Brain microvascular endothelial cell (primary cell): ENCODE data around the gene USP35.

Experiments used
- DNase-seq: peaks from one replicate; pipeline ENCODE4 v3.0.0-alpha.2; 2020
- H3K27ac ChIP-seq: fragments of 250-450 bp; sonication (Bioruptor Pico); 2 replicates; pipeline ENCODE4 v1.5.1; 2020; ENCODE audit warnings: mild to moderate bottlenecking, moderate library complexity
- H3K27me3 ChIP-seq: fragments of 250-450 bp; sonication (Bioruptor Pico); replicated peaks from 2 replicates; pipeline ENCODE4 v1.5.1; 2020; ENCODE audit warnings: mild to moderate bottlenecking
- H3K36me3 ChIP-seq: fragments of 250-450 bp; sonication (Bioruptor Pico); replicated peaks from 2 replicates; pipeline ENCODE4 v1.5.1; 2020; ENCODE audit warnings: mild to moderate bottlenecking
- H3K4me3 ChIP-seq: 2 replicates; pipeline ENCODE4 v1.5.1; 2011; ENCODE audit warnings: low read depth, mild to moderate bottlenecking, control low read depth, low read length, moderate library complexity
- CTCF ChIP-seq: IDR thresholded peaks from 2 replicates; pipeline ENCODE4 v1.5.1; 2011; ENCODE audit warnings: low read depth, mild to moderate bottlenecking, moderate library complexity, low read length, control low read depth, inconsistent platforms; ENCODE audit errors: missing control alignments
- in situ Hi-C: cut with HindIII; loops from 2 replicates; pipeline ENCODE4 v1.10.0; 2017; ENCODE audit warnings: low sequenced_read_pairs, low pct_ligation_motif_present

Gene USP35, protein sequence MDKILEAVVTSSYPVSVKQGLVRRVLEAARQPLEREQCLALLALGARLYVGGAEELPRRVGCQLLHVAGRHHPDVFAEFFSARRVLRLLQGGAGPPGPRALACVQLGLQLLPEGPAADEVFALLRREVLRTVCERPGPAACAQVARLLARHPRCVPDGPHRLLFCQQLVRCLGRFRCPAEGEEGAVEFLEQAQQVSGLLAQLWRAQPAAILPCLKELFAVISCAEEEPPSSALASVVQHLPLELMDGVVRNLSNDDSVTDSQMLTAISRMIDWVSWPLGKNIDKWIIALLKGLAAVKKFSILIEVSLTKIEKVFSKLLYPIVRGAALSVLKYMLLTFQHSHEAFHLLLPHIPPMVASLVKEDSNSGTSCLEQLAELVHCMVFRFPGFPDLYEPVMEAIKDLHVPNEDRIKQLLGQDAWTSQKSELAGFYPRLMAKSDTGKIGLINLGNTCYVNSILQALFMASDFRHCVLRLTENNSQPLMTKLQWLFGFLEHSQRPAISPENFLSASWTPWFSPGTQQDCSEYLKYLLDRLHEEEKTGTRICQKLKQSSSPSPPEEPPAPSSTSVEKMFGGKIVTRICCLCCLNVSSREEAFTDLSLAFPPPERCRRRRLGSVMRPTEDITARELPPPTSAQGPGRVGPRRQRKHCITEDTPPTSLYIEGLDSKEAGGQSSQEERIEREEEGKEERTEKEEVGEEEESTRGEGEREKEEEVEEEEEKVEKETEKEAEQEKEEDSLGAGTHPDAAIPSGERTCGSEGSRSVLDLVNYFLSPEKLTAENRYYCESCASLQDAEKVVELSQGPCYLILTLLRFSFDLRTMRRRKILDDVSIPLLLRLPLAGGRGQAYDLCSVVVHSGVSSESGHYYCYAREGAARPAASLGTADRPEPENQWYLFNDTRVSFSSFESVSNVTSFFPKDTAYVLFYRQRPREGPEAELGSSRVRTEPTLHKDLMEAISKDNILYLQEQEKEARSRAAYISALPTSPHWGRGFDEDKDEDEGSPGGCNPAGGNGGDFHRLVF

GRCh38 chr11:78188286-78189173 lies at the start of gene USP35, which contains the start of gene KCTD21:
TSS of gene USP35 (plus strand) at chr11:78188919. CDS start at chr11:78196246, 7,327 bp downstream.
TSS of gene KCTD21 (minus strand) at chr11:78188626. CDS start at chr11:78174554, 14,072 bp downstream.
- DNase-seq: peak; percentile 95
- TF ChIP-seq CTCF: no peak
- in situ Hi-C loops: no loop called here
- peak within 1 kb of the TSS; percentile 82 for H3K27ac ChIP-seq
- H3K4me3 ChIP-seq: peak within 1 kb of the TSS; percentile 87
- H3K27me3 ChIP-seq: no peaks in the 10 kb centered on the region
- H3K36me3 ChIP-seq: peaks cover 7% of the 10 kb centered on the region

DNA sequence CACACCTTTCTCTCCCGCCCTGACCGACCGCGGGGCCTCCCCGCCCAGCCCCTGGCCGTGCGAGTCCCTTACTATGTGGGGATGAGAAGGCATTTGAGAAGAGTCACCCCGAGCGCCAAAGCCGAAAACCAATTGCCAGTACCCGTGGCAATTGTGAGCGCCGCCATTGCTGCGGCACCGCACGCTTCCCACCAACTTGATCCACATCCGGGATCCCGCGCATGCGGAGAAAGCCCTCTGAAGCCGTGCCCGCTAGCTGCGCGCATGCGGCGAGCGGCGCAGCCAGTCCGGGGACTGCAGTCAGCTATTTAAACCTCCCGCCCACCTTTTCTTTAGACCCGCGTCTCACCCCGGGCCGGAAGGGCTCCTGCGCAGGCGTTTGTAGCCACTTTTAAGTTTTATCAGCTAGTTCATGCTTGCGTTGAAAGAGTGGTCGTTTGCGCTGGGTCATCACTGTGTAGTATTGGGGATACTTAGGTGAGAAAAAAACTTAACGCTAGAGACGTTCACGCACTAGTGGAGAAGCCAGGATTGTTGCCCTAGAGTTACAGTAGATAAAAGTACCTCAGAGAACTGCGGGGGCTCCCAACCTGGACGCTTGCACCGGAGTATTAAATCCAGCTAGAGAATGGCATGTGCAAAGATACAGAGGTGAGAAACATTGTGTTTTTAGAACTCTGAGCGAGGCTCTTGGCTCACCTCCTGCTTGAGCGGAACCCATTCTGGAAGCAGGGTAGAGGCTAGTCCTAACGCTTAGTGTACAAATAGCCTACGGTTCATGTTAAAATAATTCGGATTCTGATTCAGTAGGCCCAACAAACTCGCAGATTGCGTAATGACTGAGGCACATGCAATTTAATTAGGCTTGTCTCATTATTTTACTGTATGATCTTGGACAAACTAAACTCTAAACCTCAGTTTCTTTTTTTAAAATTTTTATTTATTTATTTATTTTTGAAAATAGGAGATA lies 49.0 kb upstream of the USP35 start, which contains the start of gene ALG8:
ALG8 (minus strand) TSS at position 205 of the 970 bp plus-strand sequence; CDS start at position 167, 38 bp downstream.
- Histone ChIP-seq H3K27me3 (no peaks in the 10 kb centered on the region), H3K36me3 (no peaks in the 10 kb centered on the region), H3K4me3 (peak within 1 kb of the TSS; percentile 87), H3K27ac (peak within 1 kb of the TSS; percentile 85)
- peak; percentile 97 for DNase-seq
- no peak for TF ChIP-seq CTCF
- in situ Hi-C loops: no loop called here

GRCh38 chr11:78140392-78141077 lies 48.2 kb upstream of the USP35 start:
- H3K36me3 ChIP-seq: no peaks in the 10 kb centered on the region
- DNase-seq: no peak
- peak overlapping the region; percentile 87 for H3K4me3 ChIP-seq
- H3K27me3 ChIP-seq: no peaks in the 10 kb centered on the region
- H3K27ac ChIP-seq: no peak overlapping the region
- TF ChIP-seq CTCF: no peak
- in situ Hi-C loops: no loop called here

GRCh38 chr11:78145511-78146025 lies 43.2 kb upstream of the USP35 start:
- H3K27me3 ChIP-seq: no peaks in the 10 kb centered on the region
- no peak for TF ChIP-seq CTCF
- no peak for DNase-seq
- H3K4me3 ChIP-seq: no peak overlapping the region
- H3K27ac ChIP-seq: no peak overlapping the region
- H3K36me3 ChIP-seq: no peaks in the 10 kb centered on the region
- in situ Hi-C loops: no loop called here
